ENCODE measurements around the gene PRELID2. TPM values are rescaled to one million over a fixed set of nuclear protein-coding genes. Genes with fewer than 3 reads are reported as not detected.

Gene PRELID2
- polyA plus RNA-seq, 2 of the 4 experiments (the other 2 are of a cell fraction): 8.5 to 10.4 TPM

- FAIRE-seq: no peak
- WGBS (ENCODE audit: missing lambda C conversion rate): 72% methylated on average over 2 of the region's 2 CpGs
- no peak overlapping the region for H3K27ac ChIP-seq
These were observed 41.6 kb downstream of the PRELID2 start for GRCh38 chr5:145793574-145793973.

GRCh38 chr5:145792840-145793239 is 42.3 kb downstream of the PRELID2 start:
- WGBS (ENCODE audit: missing lambda C conversion rate): 88% methylated on average over 3 of the region's 3 CpGs
- Histone ChIP-seq H3K4me1 (no peaks in the 10 kb centered on the region), H3K27ac (no peak overlapping the region), H3K4me2 (no peak overlapping the region), H3K9me3 (no peaks in the 10 kb centered on the region), H3K4me3 (no peak overlapping the region)
- DNase-seq (ENCODE audit: low read depth in 1 of 2, low spot score in 1 of 2) (no peak), ATAC-seq (no peak), FAIRE-seq (no peak)
- ChIA-PET POLR2A (no interaction called here), CTCF (interaction anchor here (1.8 kb wide), 1 partner anchor 34 kb away, joined by 5 read pairs; no protein-coding TSS in a partner anchor)
- no peak for TF ChIP-seq NFE2L2 (conservative IDR thresholded peaks at IDR 0.05; ENCODE audit: low read length)
- TF ChIP-seq MAFK (IDR thresholded peaks at IDR 0.05; ENCODE audit: partially characterized antibody): no peak
- no peak for TF ChIP-seq EHF (CRISPR knock-in tag; IDR thresholded peaks at IDR 0.05)
- no peak for TF ChIP-seq HES2 (IDR thresholded peaks at IDR 0.05)
- TF ChIP-seq E2F6 (IDR thresholded peaks at IDR 0.05; ENCODE audit: borderline replicate concordance, low read depth): no peak
- TF ChIP-seq RCOR1 (IDR thresholded peaks at IDR 0.05; ENCODE audit: low read depth, low read length): no peak
- no peak for TF ChIP-seq TP53 (CRISPR knock-in tag; IDR thresholded peaks at IDR 0.05)
- TF ChIP-seq MAX (IDR thresholded peaks at IDR 0.05): no peak
- no peak for TF ChIP-seq CHD4 (IDR thresholded peaks at IDR 0.05; ENCODE audit: borderline replicate concordance)
- no peak for TF ChIP-seq JUN (IDR thresholded peaks at IDR 0.05)

More at GRCh38 chr5:145793574-145793973, 41.6 kb downstream of the PRELID2 start:
- no peaks in the 10 kb centered on the region for H3K4me1 ChIP-seq
- H3K9me3 ChIP-seq: no peaks in the 10 kb centered on the region
- ChIA-PET CTCF (interaction anchor here (1.8 kb wide), 1 partner anchor 33 kb away, joined by 5 read pairs; no protein-coding TSS in a partner anchor), POLR2A (no interaction called here)
- H3K4me2 ChIP-seq: no peak overlapping the region
- no peak for DNase-seq (ENCODE audit: low read depth in 1 of 2, low spot score in 1 of 2)
- no peak for ATAC-seq
- no peak for TF ChIP-seq RNF2 (IDR thresholded peaks at IDR 0.05; ENCODE audit: borderline replicate concordance, low read depth)
- TF ChIP-seq REST (IDR thresholded peaks at IDR 0.05): peak; percentile 31; the same call in 1 of the 2 replicates
- no peak for TF ChIP-seq NR3C1 (IDR thresholded peaks at IDR 0.05)
- H3K4me3 ChIP-seq: no peak overlapping the region

- ChIA-PET CTCF (interaction anchor here (0.6 to 1.8 kb wide), 3 partner anchors 35 to 487 kb away, joined by 3 to 5 read pairs (median 4); no protein-coding TSS in a partner anchor), POLR2A (no interaction called here)
- TF ChIP-seq E2F6 (IDR thresholded peaks at IDR 0.05; ENCODE audit: borderline replicate concordance, low read depth): no peak
- TF ChIP-seq ZSCAN20 (CRISPR knock-in tag; IDR thresholded peaks at IDR 0.05): no peak
- no peak for TF ChIP-seq ZFP36 (IDR thresholded peaks at IDR 0.05; ENCODE audit: borderline replicate concordance, partially characterized antibody)
- no peak for TF ChIP-seq KDM1A (IDR thresholded peaks at IDR 0.05; ENCODE audit: low read depth)
- TF ChIP-seq FOSL2 (IDR thresholded peaks at IDR 0.05): no peak
- TF ChIP-seq FOSL2 (CRISPR knock-in tag; IDR thresholded peaks at IDR 0.05): no peak
- no peak for TF ChIP-seq TP53 (CRISPR knock-in tag; IDR thresholded peaks at IDR 0.05)
- TF ChIP-seq CHD2 (IDR thresholded peaks at IDR 0.05; ENCODE audit: low read length, partially characterized antibody): no peak
- TF ChIP-seq HOXA7 (CRISPR knock-in tag; IDR thresholded peaks at IDR 0.05): no peak
- no peak for TF ChIP-seq HDAC2 (IDR thresholded peaks at IDR 0.05)
- no peak for TF ChIP-seq RCOR1 (IDR thresholded peaks at IDR 0.05; ENCODE audit: low read depth, low read length)
- TF ChIP-seq EHF (CRISPR knock-in tag; IDR thresholded peaks at IDR 0.05): no peak
- WGBS (ENCODE audit: missing lambda C conversion rate): 84% methylated on average over 9 of the region's 9 CpGs
- ATAC-seq (no peak), FAIRE-seq (no peak), DNase-seq (ENCODE audit: low read depth in 1 of 2, low spot score in 1 of 2) (no peak)
- Histone ChIP-seq H3K4me1 (no peaks in the 10 kb centered on the region), H3K9me3 (no peaks in the 10 kb centered on the region), H3K4me2 (no peak overlapping the region), H3K4me3 (no peak overlapping the region), H3K27ac (no peak overlapping the region)
These were observed 43.3 kb downstream of the PRELID2 start for GRCh38 chr5:145791866-145792265.

Data from A549 (cell line).